ENCODE measurements around the gene CHAF1B.
"Not testable (repeated sequence)": the region's sequence is repeated elsewhere in the genome, so short reads cannot be mapped to it uniquely, and the experiment has no call there.

Gene CHAF1B

GRCh38 chr21:36385233-36386030, at the start of gene CHAF1B:
Gene CHAF1B (plus strand): TSS chr21:36385392. CDS start chr21:36386137, 745 bp downstream.
- peak within 1 kb of the TSS; percentile 87 for H3K27ac ChIP-seq
- peaks cover 2% of the 10 kb centered on the region; the same call in 1 of the 2 replicates for H3K9me3 ChIP-seq
- H3K4me3 ChIP-seq: peak within 1 kb of the TSS; percentile 92
- H4K20me1 ChIP-seq: no peaks in the 10 kb centered on the region
- H3K9ac ChIP-seq: peak within 1 kb of the TSS; percentile 92
- no peaks in the 10 kb centered on the region for H3K27me3 ChIP-seq
- H3K4me1 ChIP-seq: peaks cover 12% of the 10 kb centered on the region
- peaks cover 35% of the 10 kb centered on the region for H3K36me3 ChIP-seq
- H3K4me2 ChIP-seq: peak within 1 kb of the TSS; percentile 93
- no peak for TF ChIP-seq Cebpa-rat (IDR thresholded peaks at IDR 0.05)

DNA sequence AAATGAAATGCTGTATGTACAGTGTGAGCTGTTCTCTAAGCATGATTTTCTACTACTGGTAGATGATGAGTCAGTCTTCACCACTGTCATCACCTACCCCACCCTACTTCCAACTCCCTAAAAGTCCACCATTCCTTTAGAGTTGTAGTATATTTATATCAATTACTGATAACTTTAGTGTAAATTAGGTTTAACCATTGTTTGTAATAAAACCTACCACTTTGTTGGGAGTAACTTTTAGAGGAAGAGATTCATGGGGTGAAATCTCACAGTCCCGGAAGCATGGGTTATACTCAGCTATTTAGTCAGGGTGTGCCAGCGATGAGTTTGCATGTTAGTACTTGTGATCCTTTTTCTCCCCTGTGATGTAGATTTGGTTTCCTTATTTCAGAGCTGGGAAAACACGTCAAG, 48.1 kb upstream of the CHAF1B start:
- Histone ChIP-seq H3K4me2 (no peak overlapping the region), H3K27me3 (no peaks in the 10 kb centered on the region), H3K36me3 (peaks cover 86% of the 10 kb centered on the region), H3K9ac (no peak overlapping the region), H3K4me3 (no peak overlapping the region), H3K4me1 (no peaks in the 10 kb centered on the region), H3K9me3 (no peaks in the 10 kb centered on the region), H3K27ac (no peak overlapping the region), H4K20me1 (peaks cover 35% of the 10 kb centered on the region)
- no peak for TF ChIP-seq Cebpa-rat (IDR thresholded peaks at IDR 0.05)

GRCh38 chr21:36338975-36339374, 46.2 kb upstream of the CHAF1B start:
- Histone ChIP-seq H3K27me3 (no peaks in the 10 kb centered on the region), H3K36me3 (peaks cover 92% of the 10 kb centered on the region), H3K4me3 (no peak overlapping the region), H3K4me1 (no peaks in the 10 kb centered on the region), H3K27ac (no peak overlapping the region), H3K4me2 (no peak overlapping the region), H3K9me3 (no peaks in the 10 kb centered on the region), H3K9ac (no peak overlapping the region), H4K20me1 (peaks cover 16% of the 10 kb centered on the region; the same call in 1 of the 2 replicates)
- TF ChIP-seq Cebpa-rat (IDR thresholded peaks at IDR 0.05): no peak

GRCh38 chr21:36342581-36342980, 42.6 kb upstream of the CHAF1B start:
- not testable (repeated sequence) for H3K9ac ChIP-seq, H3K9me3 ChIP-seq, H3K4me2 ChIP-seq, H4K20me1 ChIP-seq, H3K4me1 ChIP-seq, H3K27me3 ChIP-seq, H3K4me3 ChIP-seq, H3K27ac ChIP-seq
- peaks cover 93% of the 10 kb centered on the region for H3K36me3 ChIP-seq

GRCh38 chr21:36344931-36345330, 40.3 kb upstream of the CHAF1B start:
- Histone ChIP-seq H3K4me1 (no peaks in the 10 kb centered on the region), H3K4me2 (no peak overlapping the region), H3K27me3 (no peaks in the 10 kb centered on the region), H4K20me1 (no peaks in the 10 kb centered on the region), H3K9ac (no peak overlapping the region), H3K36me3 (peaks cover 93% of the 10 kb centered on the region), H3K4me3 (no peak overlapping the region), H3K27ac (no peak overlapping the region), H3K9me3 (no peaks in the 10 kb centered on the region)
- no peak for TF ChIP-seq Cebpa-rat (IDR thresholded peaks at IDR 0.05)

- no peak for TF ChIP-seq Cebpa-rat (IDR thresholded peaks at IDR 0.05)
These were observed 37.8 kb upstream of the CHAF1B start for GRCh38 chr21:36347278-36347961.

GRCh38 chr21:36347962-36348328, 37.2 kb upstream of the CHAF1B start:
- Histone ChIP-seq H3K36me3 (peaks cover 91% of the 10 kb centered on the region), H3K9ac (no peak overlapping the region), H3K4me3 (no peak overlapping the region), H3K4me2 (no peak overlapping the region), H3K27ac (no peak overlapping the region), H3K4me1 (no peaks in the 10 kb centered on the region), H3K9me3 (no peaks in the 10 kb centered on the region), H4K20me1 (no peaks in the 10 kb centered on the region), H3K27me3 (no peaks in the 10 kb centered on the region)
- TF ChIP-seq Cebpa-rat (IDR thresholded peaks at IDR 0.05): no peak

More at GRCh38 chr21:36347278-36347961, 37.8 kb upstream of the CHAF1B start:
- Histone ChIP-seq H3K9me3 (no peaks in the 10 kb centered on the region), H3K4me2 (no peak overlapping the region), H3K4me3 (no peak overlapping the region), H3K27me3 (no peaks in the 10 kb centered on the region), H4K20me1 (no peaks in the 10 kb centered on the region), H3K4me1 (no peaks in the 10 kb centered on the region), H3K9ac (no peak overlapping the region), H3K27ac (no peak overlapping the region), H3K36me3 (peaks cover 91% of the 10 kb centered on the region)

DNA sequence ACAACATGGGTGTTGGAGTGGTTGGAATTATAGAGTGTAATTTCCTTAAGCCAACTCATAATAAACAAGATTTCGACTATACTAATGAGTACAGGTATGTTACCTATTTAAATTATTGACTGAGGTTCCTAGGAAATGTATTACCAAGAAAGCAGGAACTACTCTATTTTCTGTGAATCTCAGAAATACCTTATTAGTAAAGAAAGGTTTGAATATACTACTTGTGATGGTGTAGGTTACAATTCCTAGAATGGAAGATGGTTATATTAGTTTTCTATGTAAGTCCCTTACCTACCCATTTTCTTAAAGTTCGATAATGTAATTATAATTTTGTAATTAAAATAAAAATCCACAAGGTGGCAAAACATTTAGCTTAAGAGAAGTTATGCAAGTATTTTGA, 35.9 kb upstream of the CHAF1B start:
- TF ChIP-seq Cebpa-rat (IDR thresholded peaks at IDR 0.05): no peak
- Histone ChIP-seq H4K20me1 (no peaks in the 10 kb centered on the region), H3K4me2 (no peak overlapping the region), H3K36me3 (peaks cover 93% of the 10 kb centered on the region), H3K27me3 (no peaks in the 10 kb centered on the region), H3K9ac (no peak overlapping the region), H3K4me1 (no peaks in the 10 kb centered on the region), H3K9me3 (no peaks in the 10 kb centered on the region), H3K27ac (no peak overlapping the region), H3K4me3 (no peak overlapping the region)

- no peak overlapping the region for H3K4me2 ChIP-seq
- no peak for TF ChIP-seq Cebpa-rat (IDR thresholded peaks at IDR 0.05)
- no peak overlapping the region for H3K4me3 ChIP-seq
- H4K20me1 ChIP-seq: 0 out of 2 replicates have a peak, but pooled peaks cover 3% of the 10 kb centered on the region
- H3K27me3 ChIP-seq: no peaks in the 10 kb centered on the region
- H3K4me1 ChIP-seq: no peaks in the 10 kb centered on the region
- peaks cover 96% of the 10 kb centered on the region for H3K36me3 ChIP-seq
- no peaks in the 10 kb centered on the region for H3K9me3 ChIP-seq
- no peak overlapping the region for H3K9ac ChIP-seq
- no peak overlapping the region for H3K27ac ChIP-seq
These were observed 34.8 kb upstream of the CHAF1B start for GRCh38 chr21:36350282-36350910.
